Measurements from ENCODE around the gene HDGFL2. TPM values are rescaled to one million over a fixed set of nuclear protein-coding genes. Genes with fewer than 3 reads are reported as not detected.

The HDGFL2 gene
- total and polyA plus RNA-seq, 5 donors from 2014 or later: 11.5 to 32.7 (median 12.2) TPM

- no peaks in the 10 kb centered on the region for H3K4me1 Mint-ChIP-seq
- H3K4me3 ChIP-seq (ENCODE audit: low read depth, low read length): no peak overlapping the region
- H3K36me3 Mint-ChIP-seq: peaks cover 8% of the 10 kb centered on the region
- no peaks in the 10 kb centered on the region for H3K9me3 Mint-ChIP-seq
- no peaks in the 10 kb centered on the region for H3K4me1 ChIP-seq (ENCODE audit: control insufficient read depth, insufficient read depth, low read length, poor library complexity, severe bottlenecking)
- H3K36me3 ChIP-seq (ENCODE audit: control insufficient read depth, insufficient read depth, low read length): peaks cover 34% of the 10 kb centered on the region
- H3K27me3 Mint-ChIP-seq: no peaks in the 10 kb centered on the region
- H3K27me3 ChIP-seq (ENCODE audit: control insufficient read depth, insufficient read depth, low read length): no peaks in the 10 kb centered on the region
- H3K27ac ChIP-seq (ENCODE audit: insufficient read depth, low read length, poor library complexity, severe bottlenecking): no peak overlapping the region
- no peak overlapping the region for H3K4me3 Mint-ChIP-seq
- no peak overlapping the region for H3K27ac Mint-ChIP-seq
- ATAC-seq (ENCODE audit: low read depth in 2 of 2) (no peak), DNase-seq (no peak)
- H3K9me3 ChIP-seq (ENCODE audit: control insufficient read depth in 2 of 2, low read length in 2 of 2): no peaks in the 10 kb centered on the region
Observed at GRCh38 chr19:4493104-4493928, 21.2 kb downstream of the HDGFL2 start.

GRCh38 chr19:4493929-4494690, 22.0 kb downstream of the HDGFL2 start:
- H3K4me1 ChIP-seq (ENCODE audit: control insufficient read depth, insufficient read depth, low read length, poor library complexity, severe bottlenecking): no peaks in the 10 kb centered on the region
- no peak overlapping the region for H3K4me3 ChIP-seq (ENCODE audit: low read depth, low read length)
- no peaks in the 10 kb centered on the region for H3K27me3 ChIP-seq (ENCODE audit: control insufficient read depth, insufficient read depth, low read length)
- H3K36me3 ChIP-seq (ENCODE audit: control insufficient read depth, insufficient read depth, low read length): peaks cover 40% of the 10 kb centered on the region
- H3K27ac ChIP-seq (ENCODE audit: insufficient read depth, low read length, poor library complexity, severe bottlenecking): no peak overlapping the region
- Mint-ChIP-seq H3K4me3 (no peak overlapping the region), H3K27me3 (no peaks in the 10 kb centered on the region), H3K36me3 (peaks cover 5% of the 10 kb centered on the region), H3K4me1 (no peaks in the 10 kb centered on the region), H3K9me3 (no peaks in the 10 kb centered on the region), H3K27ac (no peak overlapping the region)
- DNase-seq (no peak), ATAC-seq (ENCODE audit: low read depth in 2 of 2) (no peak)
- no peaks in the 10 kb centered on the region for H3K9me3 ChIP-seq (ENCODE audit: control insufficient read depth in 2 of 2, low read length in 2 of 2)

GRCh38 chr19:4494691-4495064, 22.6 kb downstream of the HDGFL2 start:
- Mint-ChIP-seq H3K27ac (no peak overlapping the region), H3K9me3 (no peaks in the 10 kb centered on the region), H3K27me3 (no peaks in the 10 kb centered on the region), H3K4me3 (no peak overlapping the region), H3K4me1 (no peaks in the 10 kb centered on the region), H3K36me3 (peaks cover 3% of the 10 kb centered on the region)
- H3K27me3 ChIP-seq (ENCODE audit: control insufficient read depth, insufficient read depth, low read length): no peaks in the 10 kb centered on the region
- H3K9me3 ChIP-seq (ENCODE audit: control insufficient read depth in 2 of 2, low read length in 2 of 2): no peaks in the 10 kb centered on the region
- no peak overlapping the region for H3K4me3 ChIP-seq (ENCODE audit: low read depth, low read length)
- H3K36me3 ChIP-seq (ENCODE audit: control insufficient read depth, insufficient read depth, low read length): peaks cover 38% of the 10 kb centered on the region
- no peaks in the 10 kb centered on the region for H3K4me1 ChIP-seq (ENCODE audit: control insufficient read depth, insufficient read depth, low read length, poor library complexity, severe bottlenecking)
- no peak for DNase-seq
- H3K27ac ChIP-seq (ENCODE audit: insufficient read depth, low read length, poor library complexity, severe bottlenecking): no peak overlapping the region
- ATAC-seq (ENCODE audit: low read depth in 2 of 2): no peak

GRCh38 chr19:4495471-4495870, 23.4 kb downstream of the HDGFL2 start:
- H3K27ac Mint-ChIP-seq: peak overlapping the region in 1 of 3 donors; percentile 48
- Histone ChIP-seq H3K27me3 (ENCODE audit: control insufficient read depth, insufficient read depth, low read length) (no peaks in the 10 kb centered on the region), H3K36me3 (ENCODE audit: control insufficient read depth, insufficient read depth, low read length) (peaks cover 32% of the 10 kb centered on the region), H3K4me1 (ENCODE audit: control insufficient read depth, insufficient read depth, low read length, poor library complexity, severe bottlenecking) (no peaks in the 10 kb centered on the region), H3K9me3 (ENCODE audit: control insufficient read depth in 2 of 2, low read length in 2 of 2) (no peaks in the 10 kb centered on the region), H3K4me3 (ENCODE audit: low read depth, low read length) (no peak overlapping the region), H3K27ac (ENCODE audit: insufficient read depth, low read length, poor library complexity, severe bottlenecking) (no peak overlapping the region)
- no peaks in the 10 kb centered on the region for H3K36me3 Mint-ChIP-seq
- no peaks in the 10 kb centered on the region for H3K4me1 Mint-ChIP-seq
- DNase-seq: no peak
- no peaks in the 10 kb centered on the region for H3K9me3 Mint-ChIP-seq
- peak in 1 of 2 donors; percentile 18 for ATAC-seq (ENCODE audit: low read depth in 2 of 2)
- peak overlapping the region in 1 of 4 donors; percentile 23 for H3K4me3 Mint-ChIP-seq
- H3K27me3 Mint-ChIP-seq: no peaks in the 10 kb centered on the region

GRCh38 chr19:4496304-4496703, 24.2 kb downstream of the HDGFL2 start:
- Histone ChIP-seq H3K27me3 (ENCODE audit: control insufficient read depth, insufficient read depth, low read length) (no peaks in the 10 kb centered on the region), H3K36me3 (ENCODE audit: control insufficient read depth, insufficient read depth, low read length) (peaks cover 30% of the 10 kb centered on the region), H3K4me3 (ENCODE audit: low read depth, low read length) (no peak overlapping the region), H3K27ac (ENCODE audit: insufficient read depth, low read length, poor library complexity, severe bottlenecking) (no peak overlapping the region), H3K4me1 (ENCODE audit: control insufficient read depth, insufficient read depth, low read length, poor library complexity, severe bottlenecking) (no peaks in the 10 kb centered on the region), H3K9me3 (ENCODE audit: control insufficient read depth in 2 of 2, low read length in 2 of 2) (no peaks in the 10 kb centered on the region)
- no peaks in the 10 kb centered on the region for H3K9me3 Mint-ChIP-seq
- no peaks in the 10 kb centered on the region for H3K27me3 Mint-ChIP-seq
- no peak for DNase-seq
- H3K4me1 Mint-ChIP-seq: no peaks in the 10 kb centered on the region
- H3K4me3 Mint-ChIP-seq: no peak overlapping the region
- H3K27ac Mint-ChIP-seq: no peak overlapping the region
- H3K36me3 Mint-ChIP-seq: peaks cover 3% of the 10 kb centered on the region
- no peak for ATAC-seq (ENCODE audit: low read depth in 2 of 2)

GRCh38 chr19:4497770-4498389, 25.8 kb downstream of the HDGFL2 start:
- Histone ChIP-seq H3K9me3 (ENCODE audit: control insufficient read depth in 2 of 2, low read length in 2 of 2) (no peaks in the 10 kb centered on the region), H3K4me1 (ENCODE audit: control insufficient read depth, insufficient read depth, low read length, poor library complexity, severe bottlenecking) (no peaks in the 10 kb centered on the region), H3K4me3 (ENCODE audit: low read depth, low read length) (no peak overlapping the region), H3K27me3 (ENCODE audit: control insufficient read depth, insufficient read depth, low read length) (no peaks in the 10 kb centered on the region), H3K36me3 (ENCODE audit: control insufficient read depth, insufficient read depth, low read length) (peaks cover 30% of the 10 kb centered on the region), H3K27ac (ENCODE audit: insufficient read depth, low read length, poor library complexity, severe bottlenecking) (no peak overlapping the region)
- DNase-seq (no peak), ATAC-seq (ENCODE audit: low read depth in 2 of 2) (no peak)
- no peaks in the 10 kb centered on the region for H3K27me3 Mint-ChIP-seq
- no peak overlapping the region for H3K27ac Mint-ChIP-seq
- H3K36me3 Mint-ChIP-seq: peaks cover 3% of the 10 kb centered on the region
- H3K4me1 Mint-ChIP-seq: no peaks in the 10 kb centered on the region
- H3K9me3 Mint-ChIP-seq: no peaks in the 10 kb centered on the region
- H3K4me3 Mint-ChIP-seq: no peak overlapping the region

- Mint-ChIP-seq H3K27ac (no peak overlapping the region), H3K9me3 (no peaks in the 10 kb centered on the region)
- H3K36me3 ChIP-seq (ENCODE audit: control insufficient read depth, insufficient read depth, low read length): peaks cover 30% of the 10 kb centered on the region
Observed at GRCh38 chr19:4498694-4499093, 26.6 kb downstream of the HDGFL2 start.

More at GRCh38 chr19:4498694-4499093, 26.6 kb downstream of the HDGFL2 start:
- H3K27ac ChIP-seq (ENCODE audit: insufficient read depth, low read length, poor library complexity, severe bottlenecking): no peak overlapping the region
- H3K27me3 ChIP-seq (ENCODE audit: control insufficient read depth, insufficient read depth, low read length): no peaks in the 10 kb centered on the region
- H3K27me3 Mint-ChIP-seq: no peaks in the 10 kb centered on the region
- ATAC-seq (ENCODE audit: low read depth in 2 of 2) (no peak), DNase-seq (no peak)
- H3K4me1 ChIP-seq (ENCODE audit: control insufficient read depth, insufficient read depth, low read length, poor library complexity, severe bottlenecking): no peaks in the 10 kb centered on the region
- H3K9me3 ChIP-seq (ENCODE audit: control insufficient read depth in 2 of 2, low read length in 2 of 2): no peaks in the 10 kb centered on the region
- H3K4me3 Mint-ChIP-seq: no peak overlapping the region
- no peak overlapping the region for H3K4me3 ChIP-seq (ENCODE audit: low read depth, low read length)
- peaks cover 3% of the 10 kb centered on the region for H3K36me3 Mint-ChIP-seq
- no peaks in the 10 kb centered on the region for H3K4me1 Mint-ChIP-seq

All from CD4-positive, CD25-positive, alpha-beta regulatory T cell (primary cell).